ENCODE data around the gene GKN1. TPM values are rescaled to one million over a fixed set of nuclear protein-coding genes. Genes with fewer than 3 reads are reported as not detected.

Gene GKN1
- total and polyA plus RNA-seq, 11 donors, result not detected

DNA sequence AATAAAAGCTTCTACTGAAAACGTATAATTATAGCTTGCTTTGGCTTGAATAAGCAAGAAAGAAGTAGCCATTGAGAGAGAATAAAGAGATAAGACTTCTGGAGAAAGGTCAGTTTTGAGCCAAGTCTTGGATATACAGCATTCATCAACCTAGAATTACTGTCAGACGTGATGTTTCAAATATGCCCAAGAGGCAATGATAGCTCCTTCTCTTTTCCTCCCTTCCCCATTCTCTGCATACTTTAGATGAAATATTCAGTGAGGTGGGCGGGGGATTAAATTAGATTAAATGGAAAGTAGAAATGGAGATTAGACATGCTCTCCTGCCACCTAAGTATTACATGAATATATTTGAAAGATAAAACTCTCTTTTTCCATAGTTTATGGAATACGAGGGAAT, 47.3 kb downstream of the GKN1 start:
- H3K9me3 ChIP-seq, result no peaks in the 10 kb centered on the region
- ATAC-seq (no peak), DNase-seq (no peak)
- peaks cover 0 to 29% (median 13%) of the 10 kb centered on the region in 12 donors for H3K4me1 ChIP-seq
- H3K36me3 ChIP-seq, result no peaks in the 10 kb centered on the region
- WGBS, 4 donors, result 76 to 86% (median 82%) methylated on average over 4 of the region's 4 CpGs
- peaks cover 0 to 10% (median 0%) of the 10 kb centered on the region in 9 donors for H3K27me3 ChIP-seq
- H3K4me3 ChIP-seq, result no peak overlapping the region
- TF ChIP-seq, protein P1, sequence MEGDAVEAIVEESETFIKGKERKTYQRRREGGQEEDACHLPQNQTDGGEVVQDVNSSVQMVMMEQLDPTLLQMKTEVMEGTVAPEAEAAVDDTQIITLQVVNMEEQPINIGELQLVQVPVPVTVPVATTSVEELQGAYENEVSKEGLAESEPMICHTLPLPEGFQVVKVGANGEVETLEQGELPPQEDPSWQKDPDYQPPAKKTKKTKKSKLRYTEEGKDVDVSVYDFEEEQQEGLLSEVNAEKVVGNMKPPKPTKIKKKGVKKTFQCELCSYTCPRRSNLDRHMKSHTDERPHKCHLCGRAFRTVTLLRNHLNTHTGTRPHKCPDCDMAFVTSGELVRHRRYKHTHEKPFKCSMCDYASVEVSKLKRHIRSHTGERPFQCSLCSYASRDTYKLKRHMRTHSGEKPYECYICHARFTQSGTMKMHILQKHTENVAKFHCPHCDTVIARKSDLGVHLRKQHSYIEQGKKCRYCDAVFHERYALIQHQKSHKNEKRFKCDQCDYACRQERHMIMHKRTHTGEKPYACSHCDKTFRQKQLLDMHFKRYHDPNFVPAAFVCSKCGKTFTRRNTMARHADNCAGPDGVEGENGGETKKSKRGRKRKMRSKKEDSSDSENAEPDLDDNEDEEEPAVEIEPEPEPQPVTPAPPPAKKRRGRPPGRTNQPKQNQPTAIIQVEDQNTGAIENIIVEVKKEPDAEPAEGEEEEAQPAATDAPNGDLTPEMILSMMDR (IDR thresholded peaks at IDR 0.05), result no peak
- TF ChIP-seq POLR2A (IDR thresholded peaks at IDR 0.05), result no peak
- no peak overlapping the region for H3K27ac ChIP-seq
- intact Hi-C loops (cut with DNase I), result loop anchor here in 1 of 10 donors (10.0 kb wide), 1 partner anchor 63 kb away; no protein-coding TSS in a partner anchor

DNA sequence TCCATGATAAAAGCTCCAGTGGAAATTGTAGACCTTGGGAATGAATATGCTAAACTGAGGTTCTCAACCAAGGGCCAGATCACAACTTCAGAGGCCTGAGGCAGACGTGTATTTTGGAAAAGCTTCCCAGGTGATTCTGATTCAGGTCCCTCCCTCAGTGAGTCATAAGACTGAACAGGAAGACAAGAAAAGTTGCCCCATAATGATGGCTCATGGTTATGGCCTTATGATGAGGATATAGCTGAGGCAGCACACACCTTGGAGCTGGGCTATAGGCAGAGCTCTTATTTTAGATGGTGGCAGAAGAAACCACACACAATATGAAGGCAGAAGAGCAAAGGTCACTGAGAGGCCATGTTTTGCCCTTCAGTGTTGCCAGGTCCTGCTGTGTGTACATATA, 48.1 kb downstream of the GKN1 start:
- WGBS, 4 donors, result 81 to 100% (median 84%) methylated on average over 1 of the region's 1 CpG
- TF ChIP-seq, protein P1 (IDR thresholded peaks at IDR 0.05), result no peak
- TF ChIP-seq POLR2A (IDR thresholded peaks at IDR 0.05), result no peak
- Histone ChIP-seq H3K4me1 (peaks cover 0 to 24% (median 12%) of the 10 kb centered on the region in 12 donors), H3K27me3 (peaks cover 0 to 9% (median 0%) of the 10 kb centered on the region in 9 donors), H3K4me3 (no peak overlapping the region), H3K27ac (no peak overlapping the region), H3K36me3 (no peaks in the 10 kb centered on the region), H3K9me3 (peaks cover 0 to 1% (median 0%) of the 10 kb centered on the region in 12 donors)
- intact Hi-C loops (cut with DNase I), result loop anchor here in 1 of 10 donors (10.0 kb wide), 1 partner anchor 62 kb away; no protein-coding TSS in a partner anchor
- no peak for ATAC-seq
- no peak for DNase-seq

DNA sequence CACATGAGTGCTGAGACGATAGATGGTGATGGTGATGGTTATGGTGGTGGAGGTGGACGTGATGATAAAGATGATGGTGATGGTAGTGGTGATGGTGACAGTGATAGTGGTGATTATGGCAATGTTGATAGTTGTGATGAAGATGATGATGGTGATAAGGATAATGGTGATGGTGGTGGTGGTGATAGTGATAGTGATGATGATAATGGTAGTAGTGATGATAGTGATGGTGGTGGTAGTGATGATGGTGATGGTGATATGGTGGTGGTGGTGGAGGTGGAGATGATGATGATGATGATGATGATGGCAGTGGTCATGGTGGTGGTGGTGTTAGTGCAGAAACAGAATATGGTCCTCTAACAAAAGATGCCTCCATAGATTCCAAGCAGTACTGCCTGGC, 48.8 kb downstream of the GKN1 start:
- H3K27me3 ChIP-seq, result peaks cover 0 to 2% (median 0%) of the 10 kb centered on the region in 9 donors
- no peak for TF ChIP-seq POLR2A (IDR thresholded peaks at IDR 0.05)
- TF ChIP-seq, protein P1 (IDR thresholded peaks at IDR 0.05), result no peak
- DNase-seq (no peak), ATAC-seq (no peak)
- no peak overlapping the region for H3K27ac ChIP-seq
- intact Hi-C loops (cut with DNase I), result loop anchor here in 1 of 10 donors (10.0 kb wide), 1 partner anchor 62 kb away; no protein-coding TSS in a partner anchor
- WGBS, 4 donors, result 94 to 98% (median 95%) methylated on average over 2 of the region's 2 CpGs
- peaks cover 0 to 20% (median 10%) of the 10 kb centered on the region in 12 donors for H3K4me1 ChIP-seq
- peaks cover 0 to 8% (median 0%) of the 10 kb centered on the region in 12 donors for H3K9me3 ChIP-seq
- no peaks in the 10 kb centered on the region for H3K36me3 ChIP-seq
- no peak overlapping the region for H3K4me3 ChIP-seq

DNA sequence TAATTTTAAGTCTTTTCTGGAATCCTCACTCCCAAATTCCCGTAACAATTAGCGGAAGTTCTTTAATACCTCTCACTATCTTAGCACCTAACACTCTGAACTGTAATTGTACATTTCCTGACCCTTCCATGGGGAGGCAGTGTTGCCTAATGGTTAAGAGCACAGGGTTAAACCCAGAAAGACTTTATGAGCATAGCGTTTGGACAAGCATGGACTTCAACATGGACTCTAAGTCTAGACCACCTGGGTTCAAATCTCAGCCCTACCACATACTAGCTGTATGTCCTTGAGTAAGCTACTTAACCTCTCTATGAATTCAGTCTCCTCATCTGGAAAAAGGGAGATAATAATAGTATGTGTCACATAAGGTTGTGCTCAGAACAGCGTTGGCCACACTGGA, 51.6 kb downstream of the GKN1 start:
- H3K27me3 ChIP-seq, result no peaks in the 10 kb centered on the region
- intact Hi-C loops (cut with DNase I), result loop anchor here in 8 of 10 donors (1.0 to 10.0 kb wide), 4 partner anchors 59 to 283 kb away; no protein-coding TSS in a partner anchor
- no peak overlapping the region for H3K4me3 ChIP-seq
- ATAC-seq, result peak in 3 of 4 donors; percentile 81 to 89 (median 87)
- peak in 2 of 5 donors; percentile 27 to 34 for DNase-seq
- TF ChIP-seq, protein P1 (IDR thresholded peaks at IDR 0.05), result peak; percentile 43 to 70 (median 58)
- no peak for TF ChIP-seq POLR2A (IDR thresholded peaks at IDR 0.05)
- H3K27ac ChIP-seq, result no peak overlapping the region
- peaks cover 0 to 8% (median 1%) of the 10 kb centered on the region in 12 donors for H3K4me1 ChIP-seq
- 49 to 66% (median 60%) methylated on average over 4 of the region's 4 CpGs for WGBS, 4 donors
- H3K36me3 ChIP-seq, result no peaks in the 10 kb centered on the region
- peaks cover 0 to 11% (median 0%) of the 10 kb centered on the region in 12 donors for H3K9me3 ChIP-seq
